Measurements from ENCODE around the gene CDON. TPM values are rescaled to one million over a fixed set of nuclear protein-coding genes. Genes with fewer than 3 reads are reported as not detected.

The CDON gene
- total and polyA plus RNA-seq, 3 experiments from 2014 or later = 1.7 to 2.0 TPM; not detected in 1

DNA sequence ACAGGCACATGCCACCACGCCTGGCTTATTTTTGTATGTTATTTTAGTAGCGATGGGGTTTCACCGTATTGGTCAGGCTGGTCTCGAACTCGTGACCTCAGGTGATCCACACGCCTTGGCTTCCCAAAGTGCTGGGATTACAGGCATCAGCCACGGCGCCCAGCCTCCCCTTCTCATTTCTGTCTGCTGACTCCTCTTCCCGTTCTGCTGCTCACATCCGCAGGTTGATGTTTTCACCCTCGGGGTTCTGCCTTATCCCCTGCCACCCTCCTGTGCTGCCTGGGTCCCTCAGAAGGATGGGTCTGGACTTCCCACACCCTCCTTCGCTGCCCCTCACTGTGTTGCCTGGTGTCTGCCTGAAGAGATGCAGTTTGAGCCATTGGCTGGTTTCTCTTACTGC is 136.0 kb downstream of the CDON start:
- Histone ChIP-seq H3K36me3 (ENCODE audit: insufficient read depth, low read length) (no peaks in the 10 kb centered on the region), H3K4me1 (ENCODE audit: insufficient read depth, low read length) (no peaks in the 10 kb centered on the region), H3K4me3 (ENCODE audit: low read length) (no peak overlapping the region), H3K27ac (ENCODE audit: low read depth, low read length) (no peak overlapping the region), H3K27me3 (ENCODE audit: insufficient read depth, low read length, poor library complexity, severe bottlenecking) (no peaks in the 10 kb centered on the region), H3K9me3 (ENCODE audit: low read length) (no peaks in the 10 kb centered on the region)
- peak overlapping the region in 1 of 8 donors; percentile 93 for H3K27ac Mint-ChIP-seq
- H3K4me1 Mint-ChIP-seq = no peaks in the 10 kb centered on the region
- DNase-seq = no peak
- peaks cover 20 to 57% of the 10 kb centered on the region in 2 donors for H3K27me3 Mint-ChIP-seq
- ChIA-PET POLR2A (no interaction called here), CTCF (no interaction called here)
- H3K36me3 Mint-ChIP-seq = no peaks in the 10 kb centered on the region
- H3K9me3 Mint-ChIP-seq = no peaks in the 10 kb centered on the region
- no peak overlapping the region for H3K4me3 Mint-ChIP-seq

GRCh38 chr11:125925804-125926203 is 136.9 kb downstream of the CDON start:
- DNase-seq = no peak
- Mint-ChIP-seq H3K27me3 (peaks cover 23 to 60% of the 10 kb centered on the region in 2 donors), H3K9me3 (no peaks in the 10 kb centered on the region), H3K36me3 (no peaks in the 10 kb centered on the region), H3K27ac (no peak overlapping the region), H3K4me3 (no peak overlapping the region), H3K4me1 (no peaks in the 10 kb centered on the region)
- no peaks in the 10 kb centered on the region for H3K27me3 ChIP-seq (ENCODE audit: insufficient read depth, low read length, poor library complexity, severe bottlenecking)
- H3K4me1 ChIP-seq (ENCODE audit: insufficient read depth, low read length) = no peaks in the 10 kb centered on the region
- no peak overlapping the region for H3K27ac ChIP-seq (ENCODE audit: low read depth, low read length)
- H3K9me3 ChIP-seq (ENCODE audit: low read length) = no peaks in the 10 kb centered on the region
- ChIA-PET POLR2A (no interaction called here), CTCF (no interaction called here)
- no peak overlapping the region for H3K4me3 ChIP-seq (ENCODE audit: low read length)
- H3K36me3 ChIP-seq (ENCODE audit: insufficient read depth, low read length) = no peaks in the 10 kb centered on the region

- POLR2A ChIA-PET = no interaction called here
- Mint-ChIP-seq H3K36me3 (no peaks in the 10 kb centered on the region), H3K4me1 (no peaks in the 10 kb centered on the region), H3K4me3 (no peak overlapping the region), H3K9me3 (no peaks in the 10 kb centered on the region), H3K27ac (peak overlapping the region in 1 of 8 donors; percentile 67), H3K27me3 (peaks cover 26 to 64% of the 10 kb centered on the region in 2 donors)
- no peak overlapping the region for H3K27ac ChIP-seq (ENCODE audit: low read depth, low read length)
- no peak overlapping the region for H3K4me3 ChIP-seq (ENCODE audit: low read length)
- CTCF ChIA-PET = no interaction called here
- no peak for DNase-seq
- no peaks in the 10 kb centered on the region for H3K27me3 ChIP-seq (ENCODE audit: insufficient read depth, low read length, poor library complexity, severe bottlenecking)
- no peaks in the 10 kb centered on the region for H3K36me3 ChIP-seq (ENCODE audit: insufficient read depth, low read length)
- no peaks in the 10 kb centered on the region for H3K9me3 ChIP-seq (ENCODE audit: low read length)
- no peaks in the 10 kb centered on the region for H3K4me1 ChIP-seq (ENCODE audit: insufficient read depth, low read length)
Measured at GRCh38 chr11:125925247-125925740, 137.4 kb downstream of the CDON start.

GRCh38 chr11:125924384-125925007 is 138.2 kb downstream of the CDON start:
- H3K36me3 Mint-ChIP-seq = no peaks in the 10 kb centered on the region
- DNase-seq = no peak
- no peaks in the 10 kb centered on the region for H3K27me3 ChIP-seq (ENCODE audit: insufficient read depth, low read length, poor library complexity, severe bottlenecking)
- no peaks in the 10 kb centered on the region for H3K4me1 ChIP-seq (ENCODE audit: insufficient read depth, low read length)
- H3K27me3 Mint-ChIP-seq = peaks cover 29 to 64% of the 10 kb centered on the region in 2 donors
- no peaks in the 10 kb centered on the region for H3K9me3 ChIP-seq (ENCODE audit: low read length)
- no peak overlapping the region for H3K4me3 ChIP-seq (ENCODE audit: low read length)
- H3K4me3 Mint-ChIP-seq = no peak overlapping the region
- no peaks in the 10 kb centered on the region for H3K9me3 Mint-ChIP-seq
- peak overlapping the region in 1 of 8 donors; percentile 67 for H3K27ac Mint-ChIP-seq
- H3K27ac ChIP-seq (ENCODE audit: low read depth, low read length) = no peak overlapping the region
- H3K36me3 ChIP-seq (ENCODE audit: insufficient read depth, low read length) = no peaks in the 10 kb centered on the region
- POLR2A ChIA-PET = no interaction called here
- no peaks in the 10 kb centered on the region for H3K4me1 Mint-ChIP-seq
- CTCF ChIA-PET = interaction anchor here (3.2 kb wide), 1 partner anchor 269 kb away, joined by 9 read pairs; no protein-coding TSS in a partner anchor

- Mint-ChIP-seq H3K27me3 (peaks cover 24 to 69% of the 10 kb centered on the region in 2 donors), H3K36me3 (no peaks in the 10 kb centered on the region), H3K27ac (no peak overlapping the region), H3K4me3 (no peak overlapping the region), H3K4me1 (no peaks in the 10 kb centered on the region), H3K9me3 (no peaks in the 10 kb centered on the region)
- Histone ChIP-seq H3K4me3 (ENCODE audit: low read length) (no peak overlapping the region), H3K36me3 (ENCODE audit: insufficient read depth, low read length) (no peaks in the 10 kb centered on the region), H3K9me3 (ENCODE audit: low read length) (no peaks in the 10 kb centered on the region), H3K27me3 (ENCODE audit: insufficient read depth, low read length, poor library complexity, severe bottlenecking) (no peaks in the 10 kb centered on the region), H3K4me1 (ENCODE audit: insufficient read depth, low read length) (no peaks in the 10 kb centered on the region), H3K27ac (ENCODE audit: low read depth, low read length) (no peak overlapping the region)
- CTCF ChIA-PET = interaction anchor here (1.1 to 3.2 kb wide), 6 partner anchors 11 to 277 kb away, joined by 3 to 9 read pairs (median 4); partner anchors contain the start of genes DDX25 and PUS3
- no peak for DNase-seq
- POLR2A ChIA-PET = no interaction called here
Measured at GRCh38 chr11:125923633-125924032, 139.0 kb downstream of the CDON start.

GRCh38 chr11:125923012-125923579 is 139.6 kb downstream of the CDON start:
- peak in 3 of 5 donors; percentile 17 to 60 (median 47) for DNase-seq
- POLR2A ChIA-PET = no interaction called here

DNA sequence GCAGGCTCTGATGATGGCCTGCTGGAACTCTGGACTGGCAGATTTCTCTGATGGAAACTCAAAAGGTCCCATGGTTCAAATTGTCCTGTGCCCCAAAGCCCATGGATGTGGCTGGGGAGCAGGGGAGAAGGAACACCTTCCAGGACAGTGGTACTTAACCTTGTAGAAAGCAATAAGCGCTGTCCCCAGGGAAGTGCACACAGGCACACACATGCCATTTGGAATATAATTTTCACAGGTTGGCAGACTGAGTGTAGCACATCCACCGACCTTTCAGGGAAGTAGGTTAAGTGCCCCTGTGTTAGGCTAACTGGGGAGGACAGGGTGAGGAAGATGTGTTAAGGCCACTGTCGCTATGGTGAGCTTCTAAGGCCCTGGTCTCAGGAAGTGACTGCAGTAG is 140.5 kb downstream of the CDON start:
- ChIA-PET POLR2A (no interaction called here), CTCF (interaction anchor here (1.0 to 3.2 kb wide), 4 partner anchors 21 to 279 kb away, joined by 3 to 9 read pairs (median 5); no protein-coding TSS in a partner anchor)
- Histone ChIP-seq H3K4me3 (ENCODE audit: low read length) (no peak overlapping the region), H3K4me1 (ENCODE audit: insufficient read depth, low read length) (no peaks in the 10 kb centered on the region), H3K27ac (ENCODE audit: low read depth, low read length) (no peak overlapping the region), H3K27me3 (ENCODE audit: insufficient read depth, low read length, poor library complexity, severe bottlenecking) (no peaks in the 10 kb centered on the region), H3K36me3 (ENCODE audit: insufficient read depth, low read length) (no peaks in the 10 kb centered on the region), H3K9me3 (ENCODE audit: low read length) (no peaks in the 10 kb centered on the region)
- Mint-ChIP-seq H3K4me1 (no peaks in the 10 kb centered on the region), H3K27ac (no peak overlapping the region), H3K36me3 (no peaks in the 10 kb centered on the region), H3K4me3 (no peak overlapping the region), H3K27me3 (peaks cover 23 to 69% of the 10 kb centered on the region in 2 donors), H3K9me3 (no peaks in the 10 kb centered on the region)
- no peak for DNase-seq

More at GRCh38 chr11:125923012-125923579, 139.6 kb downstream of the CDON start:
- Histone ChIP-seq H3K27me3 (ENCODE audit: insufficient read depth, low read length, poor library complexity, severe bottlenecking) (no peaks in the 10 kb centered on the region), H3K27ac (ENCODE audit: low read depth, low read length) (no peak overlapping the region), H3K4me1 (ENCODE audit: insufficient read depth, low read length) (no peaks in the 10 kb centered on the region), H3K4me3 (ENCODE audit: low read length) (no peak overlapping the region), H3K36me3 (ENCODE audit: insufficient read depth, low read length) (no peaks in the 10 kb centered on the region), H3K9me3 (ENCODE audit: low read length) (no peaks in the 10 kb centered on the region)
- Mint-ChIP-seq H3K36me3 (no peaks in the 10 kb centered on the region), H3K4me3 (no peak overlapping the region), H3K27me3 (peaks cover 24 to 69% of the 10 kb centered on the region in 2 donors), H3K9me3 (no peaks in the 10 kb centered on the region), H3K27ac (no peak overlapping the region), H3K4me1 (no peaks in the 10 kb centered on the region)
- CTCF ChIA-PET = interaction anchor here (1.0 to 3.2 kb wide), 7 partner anchors 10 to 278 kb away, joined by 3 to 9 read pairs (median 3); partner anchors contain the start of genes DDX25 and PUS3

DNA sequence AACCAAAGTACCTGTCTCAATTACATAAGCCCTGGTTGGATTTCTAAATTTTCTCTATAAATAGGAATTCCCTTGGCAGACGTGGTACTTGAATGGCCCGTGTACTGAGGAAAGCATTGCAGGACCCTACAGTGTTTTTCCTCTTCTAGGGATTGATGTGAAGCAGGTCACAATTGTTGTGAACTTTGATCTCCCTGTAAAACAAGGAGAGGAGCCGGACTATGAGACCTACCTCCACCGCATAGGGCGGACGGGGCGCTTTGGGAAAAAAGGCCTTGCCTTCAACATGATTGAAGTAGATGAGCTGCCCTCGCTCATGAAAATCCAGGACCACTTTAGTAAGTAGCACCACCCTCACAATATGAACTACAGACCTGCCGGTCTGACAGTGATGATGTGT is 141.6 kb downstream of the CDON start:
- Histone ChIP-seq H3K27me3 (ENCODE audit: insufficient read depth, low read length, poor library complexity, severe bottlenecking) (no peaks in the 10 kb centered on the region), H3K4me3 (ENCODE audit: low read length) (no peak overlapping the region), H3K27ac (ENCODE audit: low read depth, low read length) (no peak overlapping the region), H3K4me1 (ENCODE audit: insufficient read depth, low read length) (no peaks in the 10 kb centered on the region), H3K9me3 (ENCODE audit: low read length) (no peaks in the 10 kb centered on the region), H3K36me3 (ENCODE audit: insufficient read depth, low read length) (no peaks in the 10 kb centered on the region)
- no peak overlapping the region for H3K27ac Mint-ChIP-seq
- CTCF ChIA-PET = interaction anchor here (1.2 kb wide), 1 partner anchor 22 kb away, joined by 3 read pairs; no protein-coding TSS in a partner anchor
- H3K27me3 Mint-ChIP-seq = peaks cover 20 to 71% of the 10 kb centered on the region in 2 donors
- no peak overlapping the region for H3K4me3 Mint-ChIP-seq
- no peak for DNase-seq
- no peaks in the 10 kb centered on the region for H3K36me3 Mint-ChIP-seq
- no peaks in the 10 kb centered on the region for H3K9me3 Mint-ChIP-seq
- POLR2A ChIA-PET = no interaction called here
- no peaks in the 10 kb centered on the region for H3K4me1 Mint-ChIP-seq
